K562 (cell line): ENCODE measurements around the gene DCST1. TPM values are rescaled to one million over a fixed set of nuclear protein-coding genes. Genes with fewer than 3 reads are reported as not detected.

Experiments used
- ASH1L ChIP-seq: fragments of 450-650 bp; IDR thresholded peaks from 2 replicates; pipeline ENCODE4 v1.6.1; 2018; ENCODE audit warnings: borderline replicate concordance, mild to moderate bottlenecking, low read depth; ENCODE audit not compliant: partially characterized antibody
- ELF4 ChIP-seq: fragments of 450-650 bp; formaldehyde crosslinking; IDR thresholded peaks from 2 replicates; pipeline ENCODE4 v1.4.0; 2022; ENCODE audit warnings: missing genetic modification characterization
- MCM3 ChIP-seq: fragments of 450-650 bp; IDR thresholded peaks from 2 replicates; pipeline ENCODE4 v1.6.1; 2016
- MGA ChIP-seq: fragments of 450-650 bp; IDR thresholded peaks from 2 replicates; pipeline ENCODE4 v1.6.1; 2016; ENCODE audit warnings: mild to moderate bottlenecking, moderate library complexity
- PRDM10 ChIP-seq: fragments of 450-650 bp; IDR thresholded peaks from 2 replicates; pipeline ENCODE4 v1.6.1; 2018; ENCODE audit not compliant: partially characterized antibody
- RBFOX2 ChIP-seq: fragments of 200-400 bp; formaldehyde crosslinking; IDR thresholded peaks from 2 replicates; pipeline ENCODE4 v1.6.1; 2017; ENCODE audit warnings: low read depth, mild to moderate bottlenecking, low read length, moderate library complexity
- SREBF1 ChIP-seq: fragments of 150-350 bp; IDR thresholded peaks from 2 replicates; pipeline ENCODE4 v1.6.1; 2014; ENCODE audit warnings: antibody characterized with exemption, low read depth, low read length, borderline replicate concordance
- TBP ChIP-seq: optimal IDR thresholded peaks from 2 replicates; pipeline ENCODE3; 2011; ENCODE audit warnings: low read depth, low read length, improper control_type of control experiment
- ZBTB17 ChIP-seq: fragments of 450-650 bp; formaldehyde crosslinking; IDR thresholded peaks from 2 replicates; pipeline ENCODE4 v1.4.0; 2020; ENCODE audit warnings: mild to moderate bottlenecking
- ZNF589 ChIP-seq: fragments of 200-800 bp; sonication (Bioruptor generic); IDR thresholded peaks from 2 replicates; pipeline ENCODE4 v1.6.1; 2016; ENCODE audit warnings: low read depth, missing genetic modification characterization, missing compliant biosample characterization
- ZNF655 ChIP-seq: fragments of 250-450 bp; sonication (Bioruptor Pico); IDR thresholded peaks from 2 replicates; pipeline ENCODE4 v1.5.0; 2021
- polyA plus RNA-seq, 8 experiments: library from polyadenylated mRNA; depleted of rRNA in 4 of 8; stranded (reverse) in 5 of 8; unstranded in 3 of 8; fragments of >200 nt; fragmentation: Nextera tagmentation in 2 of 8; fragmentation: Illumina TruSeq in 1 of 8; extraction: Ambion mirVana in 2 of 8; extraction: Trizol in 1 of 8; gene quantifications; 2 replicates each; pipeline versions ENCODE4 v1.2.1 to v1.2.3, GENCODE V29; 2011 to 2014; ENCODE audit warnings: inconsistent platforms in 1 of 8, missing spikeins in 1 of 8
- total RNA-seq, 7 experiments: library from RNA; depleted of rRNA in 6 of 7; stranded (reverse); fragments of >200 nt in 6 of 7; fragmentation: Illumina TruSeq in 2 of 7; extraction: Trizol in 2 of 7; gene quantifications; 2 replicates each; pipeline versions ENCODE4 v1.2.1 to v1.2.3, GENCODE V29; 2011 to 2021; ENCODE audit warnings: low replicate concordance in 1 of 7

The DCST1 gene
- total and polyA plus RNA-seq, 9 of the 15 experiments (the other 6 are each of a cell fraction or from before 2014, with no cell fraction given), result not detected

GRCh38 chr1:155084722-155085503 lies 51.3 kb downstream of the DCST1 start (continued):
- TF ChIP-seq MGA (no peak), ASH1L (no peak), ELF4 (CRISPR knock-in tag) (no peak), ZNF589 (CRISPR knock-in tag) (no peak), RBFOX2 (peak; percentile 70), PRDM10 (no peak), SREBF1 (no peak), MCM3 (no peak), ZBTB17 (CRISPR knock-in tag) (no peak), ZNF655 (CRISPR knock-in tag) (no peak), TBP (peak; percentile 28)
